Measurements from ENCODE around the gene CNOT1. TPM values are rescaled to one million over a fixed set of nuclear protein-coding genes. Genes with fewer than 3 reads are reported as not detected.
A peak's percentile ranks its signal among the peaks of the same experiment; 100 is the strongest.

The CNOT1 gene
- total and polyA plus RNA-seq, 7 experiments from 2014 or later, result 81.2 to 249 (median 232) TPM

- intact Hi-C loops (cut with micrococcal nuclease), result no loop called here
- H3K27me3 Mint-ChIP-seq, result peaks cover 0 to 3% (median 0%) of the 10 kb centered on the region in 5 donors
- no peak overlapping the region for H3K4me3 Mint-ChIP-seq
- H3K27ac Mint-ChIP-seq, result no peak overlapping the region
- DNase-seq, result no peak
- H3K36me3 Mint-ChIP-seq, result no peaks in the 10 kb centered on the region
- Histone ChIP-seq H3K27me3 (ENCODE audit: control insufficient read depth in 2 of 2, insufficient read depth in 2 of 2, low read length in 2 of 2) (no peaks in the 10 kb centered on the region), H3K36me3 (ENCODE audit: control insufficient read depth in 2 of 3, insufficient read depth in 3 of 3, low read length in 3 of 3) (no peaks in the 10 kb centered on the region), H3K4me1 (ENCODE audit: control insufficient read depth in 2 of 2, insufficient read depth in 2 of 2, low read length in 2 of 2) (no peaks in the 10 kb centered on the region), H3K9me3 (ENCODE audit: control insufficient read depth in 2 of 3, low read length in 3 of 3) (no peaks in the 10 kb centered on the region), H3K27ac (ENCODE audit: low read depth, low read length) (no peak overlapping the region), H3K4me3 (ENCODE audit: low read length) (no peak overlapping the region)
- ChIA-PET CTCF (no interaction called here), POLR2A (no interaction called here)
- no peaks in the 10 kb centered on the region for H3K9me3 Mint-ChIP-seq
- ATAC-seq, result no peak
- H3K4me1 Mint-ChIP-seq, result peaks cover 0 to 12% (median 0%) of the 10 kb centered on the region in 7 donors
Observed at GRCh38 chr16:58507963-58508670, 121.5 kb downstream of the CNOT1 start.

GRCh38 chr16:58507195-58507962, 122.2 kb downstream of the CNOT1 start:
- Histone ChIP-seq H3K27ac (ENCODE audit: low read depth, low read length) (no peak overlapping the region), H3K27me3 (ENCODE audit: control insufficient read depth in 2 of 2, insufficient read depth in 2 of 2, low read length in 2 of 2) (no peaks in the 10 kb centered on the region), H3K36me3 (ENCODE audit: control insufficient read depth in 2 of 3, insufficient read depth in 3 of 3, low read length in 3 of 3) (no peaks in the 10 kb centered on the region), H3K4me3 (ENCODE audit: low read length) (no peak overlapping the region), H3K4me1 (ENCODE audit: control insufficient read depth in 2 of 2, insufficient read depth in 2 of 2, low read length in 2 of 2) (no peaks in the 10 kb centered on the region), H3K9me3 (ENCODE audit: control insufficient read depth in 2 of 3, low read length in 3 of 3) (no peaks in the 10 kb centered on the region)
- Mint-ChIP-seq H3K4me3 (no peak overlapping the region), H3K9me3 (no peaks in the 10 kb centered on the region), H3K36me3 (no peaks in the 10 kb centered on the region), H3K4me1 (peaks cover 0 to 12% (median 0%) of the 10 kb centered on the region in 7 donors), H3K27me3 (peaks cover 0 to 6% (median 0%) of the 10 kb centered on the region in 5 donors), H3K27ac (no peak overlapping the region)
- ChIA-PET POLR2A (no interaction called here), CTCF (no interaction called here)
- ATAC-seq (no peak), DNase-seq (no peak)
- intact Hi-C loops (cut with micrococcal nuclease), result no loop called here

- ATAC-seq (no peak), DNase-seq (peak in 1 of 9 donors; percentile 19)
- Mint-ChIP-seq H3K9me3 (no peaks in the 10 kb centered on the region), H3K4me3 (no peak overlapping the region), H3K36me3 (no peaks in the 10 kb centered on the region), H3K27me3 (peaks cover 0 to 6% (median 0%) of the 10 kb centered on the region in 5 donors), H3K27ac (no peak overlapping the region), H3K4me1 (peaks cover 2 to 6% (median 6%) of the 10 kb centered on the region in 7 donors)
- no peaks in the 10 kb centered on the region for H3K9me3 ChIP-seq (ENCODE audit: control insufficient read depth in 2 of 3, low read length in 3 of 3)
- ChIA-PET POLR2A (no interaction called here), CTCF (interaction anchor here (1.6 kb wide), 1 partner anchor 250 kb away, joined by 5 read pairs; no protein-coding TSS in a partner anchor)
- peaks cover 0 to 4% of the 10 kb centered on the region in 2 donors for H3K4me1 ChIP-seq (ENCODE audit: control insufficient read depth in 2 of 2, insufficient read depth in 2 of 2, low read length in 2 of 2)
- H3K27ac ChIP-seq (ENCODE audit: low read depth, low read length), result no peak overlapping the region
- no peak overlapping the region for H3K4me3 ChIP-seq (ENCODE audit: low read length)
- no peaks in the 10 kb centered on the region for H3K36me3 ChIP-seq (ENCODE audit: control insufficient read depth in 2 of 3, insufficient read depth in 3 of 3, low read length in 3 of 3)
- intact Hi-C loops (cut with micrococcal nuclease), result no loop called here
- H3K27me3 ChIP-seq (ENCODE audit: control insufficient read depth in 2 of 2, insufficient read depth in 2 of 2, low read length in 2 of 2), result no peaks in the 10 kb centered on the region
Observed at GRCh38 chr16:58506241-58507194, 123.1 kb downstream of the CNOT1 start.

- no peaks in the 10 kb centered on the region for H3K36me3 ChIP-seq (ENCODE audit: control insufficient read depth in 2 of 3, insufficient read depth in 3 of 3, low read length in 3 of 3)
- ChIA-PET POLR2A (no interaction called here), CTCF (no interaction called here)
- intact Hi-C loops (cut with micrococcal nuclease), result loop anchor here in 1 of 2 donors (5.0 kb wide), 2 partner anchors 112 to 377 kb away; partner anchors contain the start of genes CFAP20 and GINS3
- Mint-ChIP-seq H3K27ac (no peak overlapping the region), H3K9me3 (no peaks in the 10 kb centered on the region), H3K4me1 (peaks cover 8 to 21% (median 12%) of the 10 kb centered on the region in 7 donors), H3K36me3 (no peaks in the 10 kb centered on the region), H3K4me3 (no peak overlapping the region), H3K27me3 (peaks cover 0 to 11% (median 0%) of the 10 kb centered on the region in 5 donors)
- H3K4me3 ChIP-seq (ENCODE audit: low read length), result no peak overlapping the region
- DNase-seq (peak in 1 of 9 donors; percentile 19), ATAC-seq (no peak)
- no peaks in the 10 kb centered on the region for H3K9me3 ChIP-seq (ENCODE audit: control insufficient read depth in 2 of 3, low read length in 3 of 3)
- no peak overlapping the region for H3K27ac ChIP-seq (ENCODE audit: low read depth, low read length)
- H3K27me3 ChIP-seq (ENCODE audit: control insufficient read depth in 2 of 2, insufficient read depth in 2 of 2, low read length in 2 of 2), result no peaks in the 10 kb centered on the region
- H3K4me1 ChIP-seq (ENCODE audit: control insufficient read depth in 2 of 2, insufficient read depth in 2 of 2, low read length in 2 of 2), result peaks cover 0 to 7% of the 10 kb centered on the region in 2 donors
Observed at GRCh38 chr16:58503863-58504688, 125.5 kb downstream of the CNOT1 start.

GRCh38 chr16:58503166-58503862, 126.3 kb downstream of the CNOT1 start:
- intact Hi-C loops (cut with micrococcal nuclease), result loop anchor here in 1 of 2 donors (5.0 kb wide), 2 partner anchors 111 to 376 kb away; partner anchors contain the start of genes CFAP20 and GINS3
- H3K4me3 Mint-ChIP-seq, result no peak overlapping the region
- H3K27ac Mint-ChIP-seq, result no peak overlapping the region
- ChIA-PET CTCF (no interaction called here), POLR2A (no interaction called here)
- Histone ChIP-seq H3K27me3 (ENCODE audit: control insufficient read depth in 2 of 2, insufficient read depth in 2 of 2, low read length in 2 of 2) (no peaks in the 10 kb centered on the region), H3K36me3 (ENCODE audit: control insufficient read depth in 2 of 3, insufficient read depth in 3 of 3, low read length in 3 of 3) (no peaks in the 10 kb centered on the region), H3K4me3 (ENCODE audit: low read length) (no peak overlapping the region), H3K27ac (ENCODE audit: low read depth, low read length) (no peak overlapping the region), H3K9me3 (ENCODE audit: control insufficient read depth in 2 of 3, low read length in 3 of 3) (no peaks in the 10 kb centered on the region), H3K4me1 (ENCODE audit: control insufficient read depth in 2 of 2, insufficient read depth in 2 of 2, low read length in 2 of 2) (peaks cover 0 to 7% of the 10 kb centered on the region in 2 donors)
- no peak for ATAC-seq
- DNase-seq, result no peak
- peaks cover 0 to 14% (median 0%) of the 10 kb centered on the region in 5 donors for H3K27me3 Mint-ChIP-seq
- H3K4me1 Mint-ChIP-seq, result peaks cover 8 to 21% (median 12%) of the 10 kb centered on the region in 7 donors
- H3K9me3 Mint-ChIP-seq, result no peaks in the 10 kb centered on the region
- H3K36me3 Mint-ChIP-seq, result no peaks in the 10 kb centered on the region
